HG03108 (cell line): ENCODE measurements around the gene PRDX1.

Experiments
- ATAC-seq: cut with Tn5 transposase; IDR thresholded peaks from one replicate; pipeline ENCODE4 v1.9.1; 2021; ENCODE audit warnings: moderate library complexity; ENCODE audit not compliant: unreplicated experiment

Gene PRDX1

DNA sequence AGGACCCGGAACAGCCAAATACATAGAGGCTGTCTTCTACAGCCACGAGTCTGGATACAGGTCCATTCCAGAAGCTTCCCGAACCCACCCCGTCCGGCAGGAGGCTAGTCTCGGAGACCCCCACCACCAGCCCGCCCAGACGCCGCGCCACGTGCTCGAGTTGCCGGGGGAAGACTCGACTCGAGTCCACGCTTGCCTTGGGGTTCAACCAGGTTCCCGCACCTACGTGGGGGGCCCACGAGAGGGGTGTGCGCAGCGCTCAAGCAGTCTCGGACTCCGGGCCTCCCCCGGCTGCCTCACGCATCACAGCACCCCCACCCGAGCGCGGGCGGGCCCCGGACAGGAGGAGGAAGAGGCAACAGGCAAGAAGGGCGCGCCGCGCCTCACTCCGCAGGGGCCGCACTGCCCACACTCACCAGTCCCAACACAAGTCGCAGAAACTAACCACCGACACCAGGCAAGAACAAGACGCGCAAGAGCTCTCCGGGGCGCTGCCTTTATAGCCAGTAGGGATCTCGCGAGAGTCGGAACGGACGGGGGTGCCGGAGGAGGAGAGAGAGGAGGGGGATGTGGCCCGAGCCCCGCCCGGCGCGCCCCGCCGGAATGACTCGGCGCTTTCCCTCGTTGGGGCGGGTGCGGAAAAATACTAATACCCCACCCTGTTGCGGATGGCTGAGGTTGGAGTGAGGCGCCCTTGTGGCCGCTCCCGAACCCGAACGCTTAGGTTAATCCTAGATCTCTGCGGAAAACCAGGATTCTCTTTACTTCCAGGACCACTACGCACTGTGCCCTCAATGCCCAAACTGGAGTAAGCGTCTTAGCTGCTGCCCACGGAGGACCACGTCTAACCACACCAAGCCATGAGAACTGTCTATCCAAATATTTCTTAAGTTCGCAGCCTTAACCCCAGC is at the start of gene PRDX1:
PRDX1 (minus strand) TSS at position 472 of the 911 bp plus-strand sequence. CDS start 2,841 bp downstream, outside the sequence.
- ATAC-seq, result peak; percentile 83

DNA sequence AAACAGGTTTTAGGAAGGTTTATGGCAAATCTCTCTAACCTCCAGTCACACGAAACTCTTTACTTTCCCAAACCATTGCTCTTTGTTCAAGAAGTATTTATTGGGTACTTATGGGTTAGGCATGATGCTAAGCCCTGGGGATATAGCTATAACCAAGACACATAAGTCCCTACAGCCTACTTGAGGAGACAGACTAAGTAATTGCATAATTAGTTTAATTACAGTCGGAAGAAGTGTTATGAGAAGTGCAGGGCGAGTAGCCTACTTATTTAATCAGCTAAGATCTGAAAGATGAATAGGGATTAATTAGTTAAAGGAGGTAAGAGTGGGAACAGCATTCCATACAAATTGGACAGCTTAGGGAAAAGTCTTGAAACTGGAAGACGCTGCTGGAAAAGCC is 48.9 kb upstream of the PRDX1 start:
- ATAC-seq, result no peak

DNA sequence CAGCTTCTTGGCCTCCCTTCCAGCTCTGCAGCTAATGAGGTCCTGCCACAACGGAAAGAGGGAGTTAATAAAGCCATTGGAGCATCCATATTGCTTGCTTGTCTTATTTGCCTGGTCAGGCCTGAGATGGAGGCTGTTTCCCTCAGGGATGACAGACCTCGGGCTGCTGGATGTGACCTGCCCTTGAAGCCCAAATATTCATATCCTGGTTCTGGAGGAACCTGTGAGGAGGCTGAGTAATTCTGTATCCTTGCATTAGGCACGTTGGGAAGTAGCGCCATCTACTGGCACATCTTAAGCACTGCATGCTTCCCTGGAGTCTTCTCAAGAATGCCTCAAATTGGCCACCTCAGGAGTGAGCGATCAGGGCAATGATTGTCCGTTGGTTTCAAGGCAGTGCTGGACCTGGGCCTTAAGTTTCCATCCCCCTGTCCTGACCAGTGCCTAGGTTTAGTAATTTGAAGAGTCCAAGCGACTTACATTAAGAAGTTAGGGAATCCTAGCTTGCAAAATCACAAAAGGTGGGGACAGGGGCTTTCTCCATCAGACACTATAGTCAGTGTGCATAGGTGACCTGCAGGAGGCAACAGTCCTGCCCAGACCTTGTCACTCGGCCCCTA is 48.4 kb upstream of the PRDX1 start:
- peak; percentile 63 for ATAC-seq

DNA sequence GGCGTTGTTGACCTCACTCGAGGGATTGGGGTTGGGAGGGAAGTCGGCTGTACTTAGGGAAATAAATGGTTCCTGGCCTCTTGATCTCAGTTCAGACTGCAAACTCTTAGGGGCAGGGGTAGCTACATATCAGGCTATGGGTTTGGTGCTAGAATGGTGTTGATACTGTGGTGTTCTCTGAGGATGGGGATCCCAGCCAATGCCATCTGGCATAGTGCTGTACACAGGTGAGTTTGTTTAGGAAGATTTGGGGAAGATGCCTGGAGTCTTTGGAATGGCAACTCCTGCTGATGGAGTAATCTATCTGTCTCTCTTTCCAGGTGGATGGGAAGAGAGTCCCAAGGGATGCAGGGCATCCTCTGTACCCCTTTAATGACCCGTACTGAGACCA is 47.9 kb upstream of the PRDX1 start:
- no peak for ATAC-seq

DNA sequence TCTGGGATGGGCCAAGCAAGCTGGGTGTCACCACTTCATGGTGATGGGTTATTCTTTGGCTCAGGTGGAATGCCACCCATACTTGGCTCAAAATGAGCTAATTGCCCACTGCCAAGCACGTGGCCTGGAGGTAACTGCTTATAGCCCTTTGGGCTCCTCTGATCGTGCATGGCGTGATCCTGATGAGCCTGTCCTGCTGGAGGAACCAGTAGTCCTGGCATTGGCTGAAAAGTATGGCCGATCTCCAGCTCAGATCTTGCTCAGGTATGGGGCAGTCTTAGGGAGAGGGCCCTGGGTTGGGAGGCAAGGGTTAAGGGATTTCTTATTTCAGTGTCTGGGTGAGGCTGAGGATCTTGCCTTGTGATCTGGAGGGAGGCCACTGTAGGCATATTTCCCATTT is 46.7 kb upstream of the PRDX1 start:
- no peak for ATAC-seq

DNA sequence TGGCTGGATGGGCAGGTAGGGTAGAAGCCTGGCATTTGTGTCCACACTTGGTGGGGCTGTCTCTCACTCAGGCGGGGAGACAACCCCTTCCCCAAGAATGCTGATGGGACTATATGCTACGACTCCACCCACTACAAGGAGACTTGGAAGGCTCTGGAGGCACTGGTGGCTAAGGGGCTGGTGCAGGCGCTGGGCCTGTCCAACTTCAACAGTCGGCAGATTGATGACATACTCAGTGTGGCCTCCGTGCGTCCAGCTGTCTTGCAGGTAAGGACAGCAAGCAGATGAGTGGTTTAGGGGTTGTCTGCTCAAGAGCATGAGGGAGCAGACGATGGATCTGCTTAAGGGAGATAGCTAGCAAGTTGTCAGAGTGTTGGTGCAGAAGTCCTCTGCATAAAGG is 46.2 kb upstream of the PRDX1 start:
- ATAC-seq, result no peak

DNA sequence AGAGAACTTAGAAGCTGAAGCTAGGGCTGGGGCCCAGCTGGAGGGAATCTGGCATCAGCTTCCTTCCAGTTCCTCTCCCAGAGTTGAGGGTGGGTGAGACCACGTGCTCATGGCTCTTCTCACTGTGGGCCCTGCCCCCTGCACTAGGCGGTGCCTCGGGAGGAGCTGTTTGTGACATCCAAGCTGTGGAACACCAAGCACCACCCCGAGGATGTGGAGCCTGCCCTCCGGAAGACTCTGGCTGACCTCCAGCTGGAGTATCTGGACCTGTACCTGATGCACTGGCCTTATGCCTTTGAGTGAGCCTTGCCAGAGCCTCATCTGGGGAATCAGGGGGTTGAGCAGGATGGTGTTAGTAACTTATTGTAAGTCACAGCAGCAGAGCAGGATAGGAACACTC is 45.0 kb upstream of the PRDX1 start:
- ATAC-seq, result no peak

DNA sequence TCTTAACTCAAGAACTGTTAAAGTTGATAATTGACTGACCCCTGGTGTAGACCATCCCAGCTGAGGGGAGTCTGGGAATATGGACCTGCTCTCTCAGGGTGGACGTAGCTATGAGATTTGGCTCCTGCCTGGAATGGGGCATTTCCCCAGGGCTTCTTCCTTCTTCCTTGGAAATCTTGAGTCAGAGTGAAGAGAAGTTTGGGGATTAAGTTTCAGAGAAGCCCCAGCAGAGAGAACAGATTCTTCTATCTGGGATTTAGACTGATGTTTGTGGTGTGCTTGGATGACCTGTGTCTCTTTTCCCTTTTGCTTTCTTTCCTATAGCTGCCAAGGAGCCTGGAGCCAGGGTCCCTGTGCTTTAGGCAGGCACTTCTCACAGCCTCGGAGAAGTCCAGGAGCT is 42.2 kb upstream of the PRDX1 start:
- no peak for ATAC-seq

DNA sequence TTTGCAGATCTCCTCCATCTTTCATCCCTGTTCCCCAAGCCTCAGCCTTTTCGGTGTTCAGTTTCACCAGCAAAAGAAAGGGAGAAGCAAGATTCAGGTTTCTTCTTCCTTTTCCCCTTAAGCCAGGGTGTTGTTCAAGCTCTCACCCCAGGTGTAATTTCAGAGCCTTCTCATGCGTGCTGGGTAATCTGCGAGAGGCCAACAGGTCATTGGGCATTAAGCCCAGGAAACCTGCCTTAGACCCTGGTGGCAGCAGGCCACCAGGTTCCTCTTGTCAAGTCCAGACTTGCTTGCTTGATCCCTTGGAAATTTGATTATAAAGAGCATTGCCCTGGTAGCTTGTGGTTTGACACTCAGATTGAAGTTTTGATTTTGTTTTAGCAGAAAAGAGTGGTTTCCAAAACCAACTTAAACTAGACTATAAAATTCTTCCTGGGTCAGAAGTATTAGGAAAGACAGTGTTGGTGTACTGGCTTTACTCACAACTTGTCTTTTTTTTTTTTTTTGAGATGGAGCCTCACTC is 35.8 kb upstream of the PRDX1 start:
- ATAC-seq, result no peak

DNA sequence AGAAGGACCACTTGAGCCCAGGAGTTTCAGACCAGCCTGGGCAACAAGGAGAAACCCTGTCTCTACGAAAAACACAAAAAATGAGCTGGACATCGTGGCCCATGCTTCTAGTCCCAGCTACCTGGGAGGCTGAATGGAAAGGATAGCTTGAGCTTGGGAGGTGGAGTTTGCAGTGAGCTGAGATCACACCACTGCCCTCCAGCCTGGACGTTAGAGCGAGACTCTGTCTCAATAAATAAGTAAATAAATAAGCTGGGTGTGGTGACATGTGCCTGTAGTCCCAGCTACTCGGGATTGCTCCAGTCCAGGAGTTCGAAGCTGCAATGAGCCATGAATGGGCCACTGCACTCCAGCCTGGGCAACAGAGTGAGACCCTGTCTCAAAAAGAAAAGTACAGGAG is 32.5 kb upstream of the PRDX1 start:
- ATAC-seq, result no peak

DNA sequence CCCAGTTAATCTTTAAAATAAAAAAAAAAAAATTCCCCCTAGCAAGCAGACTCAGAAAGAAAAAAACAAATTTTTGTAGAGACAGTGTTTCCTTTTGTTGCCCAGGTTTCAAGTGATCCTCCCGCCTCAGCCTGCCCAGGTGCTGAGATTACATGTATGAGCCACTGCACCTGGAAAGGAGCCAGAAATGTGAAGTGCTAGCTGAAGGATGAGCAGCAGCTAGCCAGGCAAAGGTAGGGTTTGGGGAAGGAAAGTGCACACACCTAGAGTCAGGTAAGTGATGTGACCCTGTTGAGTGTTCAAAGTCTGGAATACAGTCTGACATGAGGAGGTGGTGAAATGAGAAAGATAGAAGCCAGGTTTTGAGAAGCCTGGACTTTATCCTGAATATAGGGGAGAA is 30.6 kb upstream of the PRDX1 start:
- ATAC-seq, result no peak

DNA sequence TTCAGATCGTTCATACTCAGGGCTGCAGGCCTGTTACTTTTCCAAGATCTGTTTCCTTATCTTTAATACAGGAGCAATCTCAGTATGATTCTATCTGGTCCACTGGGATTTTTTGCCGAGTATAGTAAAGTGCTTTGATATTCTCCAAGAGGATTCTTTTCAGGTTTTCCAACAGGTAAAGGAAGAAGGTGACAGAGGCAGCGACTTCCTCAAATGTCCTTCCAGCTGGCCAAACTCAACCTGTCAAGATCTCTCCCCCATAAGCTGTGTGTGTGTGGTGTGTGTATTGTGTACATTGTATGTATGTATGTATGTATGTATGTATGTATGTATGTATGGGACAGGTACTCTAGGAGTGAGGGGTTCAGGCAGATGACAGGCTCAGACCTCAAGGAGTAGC is 30.0 kb upstream of the PRDX1 start:
- ATAC-seq, result no peak

DNA sequence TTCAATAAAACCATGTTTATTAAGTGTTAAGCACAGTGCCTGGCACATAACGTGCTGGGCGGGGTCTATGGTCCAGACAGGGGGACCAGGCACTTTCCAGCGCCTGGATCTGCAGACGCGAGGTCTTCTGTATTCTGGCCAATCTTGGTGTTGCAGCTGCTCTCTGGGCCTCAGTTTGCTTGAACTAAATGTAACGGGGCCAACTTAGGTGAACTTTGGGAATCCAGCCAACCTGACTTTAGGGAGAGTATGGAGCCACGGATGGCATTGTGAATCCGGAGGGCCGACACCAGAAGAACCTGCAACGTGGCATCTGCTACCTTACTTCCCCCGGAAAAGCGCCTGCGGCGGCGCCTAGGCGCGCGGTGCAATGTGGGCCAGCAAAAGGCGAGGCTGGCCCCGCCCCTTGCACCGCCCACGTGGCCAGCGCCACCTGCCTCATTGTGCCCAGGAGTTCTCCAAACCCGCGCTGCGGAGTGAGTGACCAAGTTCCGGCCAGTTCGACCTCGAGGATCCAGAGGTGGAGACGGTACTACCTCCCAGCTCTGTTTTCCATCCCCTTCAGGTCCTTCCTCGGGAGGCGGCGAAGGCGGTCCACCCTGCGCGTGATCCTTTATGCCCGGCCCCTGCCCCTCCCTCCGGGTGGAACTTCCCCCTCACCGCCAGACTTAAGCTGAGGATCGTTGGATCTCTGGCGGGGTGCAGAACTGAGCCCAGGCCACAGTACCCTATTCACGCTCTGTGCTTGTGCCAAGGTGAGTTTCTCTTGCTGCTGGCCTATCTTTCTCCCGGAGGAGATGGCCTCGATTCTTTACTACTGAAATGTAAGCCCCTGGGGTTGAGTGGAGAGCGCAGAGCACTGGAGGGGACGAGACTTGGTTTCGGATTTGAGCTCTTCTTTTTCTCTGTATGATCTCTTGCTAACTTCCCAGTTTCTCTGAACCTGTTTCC is 29.0 kb upstream of the PRDX1 start, which contains the start of gene AKR1A1:
AKR1A1 (plus strand) TSS at position 426 of the 951 bp plus-strand sequence. CDS start 10,969 bp downstream, outside the sequence.
- ATAC-seq, result peak; percentile 77

DNA sequence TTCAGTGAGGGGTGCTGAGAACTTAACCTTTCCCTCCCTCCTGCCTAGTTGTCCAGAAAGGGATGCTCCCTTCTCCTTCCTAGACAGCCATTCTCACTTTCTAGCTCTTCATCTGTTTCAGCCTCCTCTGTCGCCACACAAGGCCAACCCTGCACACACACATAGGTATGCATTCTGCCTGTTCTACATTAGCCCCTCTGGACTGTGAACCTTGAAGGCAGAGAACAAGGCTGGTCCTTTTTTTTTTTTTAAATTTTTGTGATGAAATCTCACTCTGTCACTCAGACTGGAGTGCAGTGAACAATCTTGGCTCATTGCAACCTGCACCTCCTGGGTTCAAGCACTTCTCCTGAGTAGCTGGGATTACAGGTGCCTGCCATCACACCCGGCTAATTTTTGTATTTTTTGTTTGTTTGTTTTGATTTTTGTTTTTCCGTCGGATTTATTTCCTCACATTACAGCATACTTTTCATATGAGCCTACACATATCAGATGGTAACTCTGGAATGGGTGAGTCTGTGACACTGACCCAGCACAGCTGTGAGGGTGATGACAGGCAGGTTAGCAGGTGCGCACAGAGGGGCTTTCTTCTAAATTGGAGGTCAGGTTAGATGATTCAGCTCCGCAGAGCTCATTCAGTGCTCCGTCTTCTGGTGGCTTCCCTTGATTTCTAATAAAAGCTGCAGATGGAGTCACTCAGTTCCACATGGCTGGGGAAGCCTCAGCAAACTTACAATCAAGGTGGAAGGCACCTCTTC is 24.0 kb upstream of the PRDX1 start:
- ATAC-seq, result no peak

DNA sequence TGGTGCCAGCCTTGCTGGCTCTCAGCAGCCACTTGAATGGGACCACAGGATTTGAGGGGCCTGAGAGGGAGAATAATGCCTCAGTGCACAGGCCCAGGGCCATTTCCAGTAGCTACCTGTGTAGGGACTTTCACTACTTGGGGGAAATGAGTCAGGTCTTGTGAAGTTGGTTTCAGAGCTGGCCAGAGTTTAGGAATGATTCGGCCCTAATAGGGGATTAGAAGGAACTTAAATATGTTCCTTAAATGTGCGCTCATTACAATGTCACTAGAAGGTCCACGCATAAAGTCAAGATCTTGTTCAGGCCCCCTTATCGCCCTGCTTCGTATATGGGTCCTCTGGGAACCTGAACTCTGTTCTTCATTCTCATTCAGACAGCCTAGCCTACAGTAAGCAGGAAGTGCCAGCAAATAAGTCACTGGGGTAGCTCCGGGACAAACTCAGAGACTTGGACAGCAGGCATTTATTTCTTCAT is 23.4 kb upstream of the PRDX1 start:
- ATAC-seq, result peak; percentile 74

DNA sequence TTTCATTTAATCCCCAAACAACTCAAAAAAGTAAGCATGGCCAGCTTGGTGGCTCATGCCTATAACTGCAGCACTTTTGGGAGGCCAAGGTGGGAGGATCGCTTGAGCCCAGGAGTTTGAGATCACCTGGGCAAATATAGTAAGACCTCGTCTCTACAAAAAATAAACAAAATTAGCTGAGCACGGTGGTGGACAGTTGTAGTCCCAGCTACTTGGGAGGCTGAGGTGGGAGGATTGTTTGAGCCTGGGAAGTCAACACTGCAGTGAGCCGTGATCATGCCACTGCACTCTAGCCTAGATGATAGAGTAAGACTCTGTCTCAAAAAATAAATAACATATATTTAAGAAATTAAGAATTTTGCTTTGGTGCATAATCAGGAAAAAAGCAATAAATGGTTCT is 22.8 kb upstream of the PRDX1 start:
- ATAC-seq, result no peak

DNA sequence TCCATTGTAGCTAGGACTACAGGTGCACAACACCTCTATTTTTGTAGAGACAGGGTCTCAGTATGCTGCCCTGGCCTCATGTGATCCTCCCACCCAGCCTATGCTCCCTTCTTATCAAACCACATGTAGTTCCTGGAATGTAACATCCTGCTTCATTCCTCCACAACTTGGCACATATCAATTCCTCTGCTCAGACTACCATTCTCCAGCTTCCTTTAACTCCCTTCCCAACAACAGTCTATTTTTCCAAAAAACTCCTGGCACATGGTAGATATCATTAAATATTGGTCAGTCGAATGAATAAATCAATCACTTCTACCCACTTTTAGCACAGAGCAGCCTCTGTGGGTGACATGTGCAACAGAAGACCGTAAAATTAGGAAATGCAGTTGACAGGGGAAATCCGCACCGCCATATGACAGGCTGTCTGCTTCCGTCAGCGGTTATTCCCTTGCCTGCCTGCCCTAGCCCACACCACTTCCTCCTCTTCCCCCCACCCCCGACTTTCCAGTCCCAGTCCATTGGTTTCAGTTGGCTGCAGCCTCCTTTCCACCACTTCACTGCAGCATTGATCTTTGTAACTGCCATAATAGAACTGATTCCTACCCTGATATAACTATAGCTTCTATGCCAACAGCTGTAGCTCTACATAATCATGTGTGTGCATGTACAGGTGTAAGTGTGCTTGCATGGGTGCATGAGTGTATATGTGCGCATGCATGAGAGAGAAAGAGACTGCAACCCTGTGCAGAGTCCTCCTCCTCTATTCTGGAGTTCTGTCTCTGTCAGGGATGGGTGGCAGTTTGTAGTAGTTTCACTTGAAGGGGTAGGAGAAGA is 22.1 kb upstream of the PRDX1 start:
- no peak for ATAC-seq

DNA sequence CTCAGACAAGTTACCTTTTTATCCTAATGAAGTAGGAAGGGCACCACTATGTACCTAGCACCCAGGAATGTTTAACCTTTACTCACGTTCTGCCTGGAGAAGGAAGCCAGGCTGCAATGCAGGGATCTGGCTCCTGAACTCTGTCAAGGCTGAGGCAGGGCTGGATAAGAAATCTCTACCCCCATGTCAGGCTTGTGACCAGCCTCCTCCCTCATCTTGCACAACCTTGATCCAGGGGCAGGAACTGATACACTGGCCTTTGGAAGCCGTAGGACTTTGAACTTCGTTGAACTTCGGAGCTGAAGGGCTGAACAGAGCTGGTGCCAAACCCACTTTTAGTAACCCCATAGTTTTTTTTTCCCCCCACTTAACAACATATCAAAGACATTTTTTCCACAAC is 20.9 kb upstream of the PRDX1 start:
- ATAC-seq, result no peak

DNA sequence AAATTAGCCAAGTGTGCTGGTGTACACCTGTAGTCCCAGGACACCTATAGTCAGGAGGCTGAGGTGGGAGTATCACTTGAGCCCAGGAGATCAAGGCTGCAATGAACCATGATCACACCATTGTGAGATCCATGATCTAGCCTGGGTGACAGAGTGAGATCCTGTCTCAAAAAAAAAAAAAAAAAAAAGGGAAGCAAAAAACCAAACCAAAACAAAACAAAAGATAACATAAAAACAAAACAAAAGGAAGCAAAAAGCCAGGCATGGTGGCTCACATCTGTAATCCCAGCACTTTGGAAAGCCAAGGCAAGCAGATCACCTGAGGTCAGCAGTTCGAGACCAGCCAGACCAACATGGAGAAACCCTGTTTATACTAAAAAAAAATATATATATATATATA is 19.5 kb upstream of the PRDX1 start:
- ATAC-seq, result no peak
